CD14-positive monocyte (primary cell): ENCODE data around the gene ABCG1. TPM values are rescaled to one million over a fixed set of nuclear protein-coding genes. Genes with fewer than 3 reads are reported as not detected.
A peak's percentile ranks its signal among the peaks of the same experiment; 100 is the strongest.

ENCODE experiments used
- DNase-seq, 3 donors: peaks; one replicate each; pipeline ENCODE4 v3.0.0-alpha.2; 2011 to 2022
- H2AFZ ChIP-seq: 2 replicates; pipeline ENCODE4 v1.6.0; 2012; ENCODE audit warnings: mild to moderate bottlenecking, low read depth, low read length, inconsistent platforms; ENCODE audit not compliant: insufficient read depth, poor library complexity, severe bottlenecking
- H3K27ac ChIP-seq, 2 donors: 1 replicate in 1 of 2; 2 replicates in 1 of 2; pipeline ENCODE4 v1.5.1; 2012 to 2013; ENCODE audit warnings: low read length in 2 of 2, control low read depth in 1 of 2, inconsistent platforms in 1 of 2, low read depth in 1 of 2, mild to moderate bottlenecking in 1 of 2
- H3K27me3 ChIP-seq, 2 donors: one replicate each; pipeline versions ENCODE4 v1.6.0 to v1.6.1; 2011 to 2013; ENCODE audit warnings: low read length in 2 of 2; ENCODE audit not compliant: control insufficient read depth in 2 of 2, insufficient read depth in 2 of 2
- H3K36me3 ChIP-seq, 2 donors: replicated peaks in 1 of 2; 1 replicate in 1 of 2; 2 replicates in 1 of 2; pipeline versions ENCODE4 v1.5.1 to v1.6.1; 2012 to 2013; ENCODE audit warnings: low read length in 2 of 2, control low read depth in 1 of 2, inconsistent platforms in 1 of 2, mild to moderate bottlenecking in 1 of 2; ENCODE audit not compliant: insufficient read depth in 2 of 2, control insufficient read depth in 1 of 2
- H3K4me1 ChIP-seq, 2 donors: 1 replicate in 1 of 2; 2 replicates in 1 of 2; pipeline versions ENCODE4 v1.5.1 to v1.6.1; 2012 to 2013; ENCODE audit warnings: low read length in 2 of 2, control low read depth in 1 of 2, inconsistent platforms in 1 of 2, mild to moderate bottlenecking in 1 of 2, moderate library complexity in 1 of 2; ENCODE audit not compliant: insufficient read depth in 2 of 2, control insufficient read depth in 1 of 2
- H3K4me2 ChIP-seq: replicated peaks from 2 replicates; pipeline ENCODE3; 2012; ENCODE audit warnings: low read length, moderate library complexity, mild to moderate bottlenecking; ENCODE audit not compliant: poor library complexity, severe bottlenecking; ENCODE audit errors: extremely low read depth
- H3K4me3 ChIP-seq, 3 experiments: fragments of 200-600 bp in 1 of 3; sonication (generic) in 1 of 3; replicated peaks in 1 of 3; 1 replicate in 2 of 3; 2 replicates in 1 of 3; pipeline ENCODE4 v1.5.1; 2011 to 2013; ENCODE audit warnings: low read length in 3 of 3, mild to moderate bottlenecking in 3 of 3, control low read depth in 2 of 3, low read depth in 2 of 3, inconsistent platforms in 1 of 3, moderate library complexity in 1 of 3
- H3K79me2 ChIP-seq: 2 replicates; pipeline ENCODE4 v1.6.0; 2012; ENCODE audit warnings: mild to moderate bottlenecking, control low read depth, inconsistent platforms, low read length, moderate library complexity; ENCODE audit not compliant: insufficient read depth
- H3K9ac ChIP-seq: 2 replicates; pipeline ENCODE4 v1.6.0; 2017; ENCODE audit warnings: low read length, mild to moderate bottlenecking; ENCODE audit not compliant: insufficient read depth, poor library complexity, severe bottlenecking
- H3K9me3 ChIP-seq, 2 donors: replicated peaks in 1 of 2; 1 replicate in 1 of 2; 2 replicates in 1 of 2; pipeline versions ENCODE4 v1.5.1 to v1.6.1; 2012 to 2013; ENCODE audit warnings: low read length in 2 of 2, control low read depth in 1 of 2; ENCODE audit not compliant: control insufficient read depth in 1 of 2, insufficient read depth in 1 of 2
- H4K20me1 ChIP-seq: 2 replicates; pipeline ENCODE4 v1.6.0; 2012; ENCODE audit warnings: mild to moderate bottlenecking, low read length, control low read depth, moderate library complexity; ENCODE audit not compliant: insufficient read depth
- H3K27ac Mint-ChIP-seq, 7 donors: one replicate each; pipeline ENCODE4 v1.8.0; 2020; ENCODE audit warnings: mild to moderate bottlenecking in 7 of 7, mixed read lengths in 7 of 7, moderate library complexity in 6 of 7, inconsistent platforms in 2 of 7
- H3K27me3 Mint-ChIP-seq, 3 donors: one replicate each; pipeline ENCODE4 v1.8.0; 2021 to 2022; ENCODE audit warnings: low read depth in 3 of 3, mild to moderate bottlenecking in 3 of 3, mixed read lengths in 3 of 3, moderate library complexity in 3 of 3, inconsistent platforms in 1 of 3
- H3K36me3 Mint-ChIP-seq, 2 donors: one replicate each; pipeline ENCODE4 v1.8.0; 2020; ENCODE audit warnings: mixed read lengths in 2 of 2, inconsistent platforms in 1 of 2, mild to moderate bottlenecking in 1 of 2
- H3K4me1 Mint-ChIP-seq: one replicate; pipeline ENCODE4 v1.8.0; 2020; ENCODE audit warnings: mild to moderate bottlenecking, mixed read lengths
- H3K4me3 Mint-ChIP-seq, 2 donors: one replicate each; pipeline ENCODE4 v1.8.0; 2020; ENCODE audit warnings: mild to moderate bottlenecking in 2 of 2, mixed read lengths in 2 of 2, moderate library complexity in 1 of 2
- H3K9me3 Mint-ChIP-seq, 7 donors: one replicate each; pipeline ENCODE4 v1.8.0; 2020 to 2022; ENCODE audit warnings: mixed read lengths in 7 of 7, mild to moderate bottlenecking in 6 of 7, moderate library complexity in 6 of 7, inconsistent platforms in 2 of 7
- WGBS: methylation state at CpG from one replicate; pipeline ENCODE4 v1.1.5; 2013; ENCODE audit warnings: missing lambda C conversion rate; ENCODE audit not compliant: insufficient coverage; 5-methylcytosine and 5-hydroxymethylcytosine counted together
- intact Hi-C, 2 donors: fragments of 100-400 bp; cut with micrococcal nuclease; formaldehyde crosslinking; loops; one replicate each; pipeline versions ENCODE4 v1.15.0 to v1.15.1; 2023
- polyA plus RNA-seq, 3 donors: library from polyadenylated mRNA; depleted of rRNA in 1 of 3; unstranded in 2 of 3; stranded (reverse) in 1 of 3; fragments of 300-500 nt in 2 of 3; fragments of >200 nt in 1 of 3; fragmentation: Illumina TruSeq in 2 of 3; gene quantifications; 1 replicate in 2 of 3; 2 replicates in 1 of 3; pipeline ENCODE4 v1.2.3, GENCODE V29; 2012 to 2021
- TF ChIP-seq, protein P1 (sequence below): fragments of 200-600 bp; IDR thresholded peaks from one replicate; pipeline ENCODE4 v1.8.0; 2022; ENCODE audit warnings: antibody characterized with exemption, mild to moderate bottlenecking

The ABCG1 gene
- polyA plus RNA-seq, 3 donors: 3.0 to 5.2 (median 3.5) TPM

DNA sequence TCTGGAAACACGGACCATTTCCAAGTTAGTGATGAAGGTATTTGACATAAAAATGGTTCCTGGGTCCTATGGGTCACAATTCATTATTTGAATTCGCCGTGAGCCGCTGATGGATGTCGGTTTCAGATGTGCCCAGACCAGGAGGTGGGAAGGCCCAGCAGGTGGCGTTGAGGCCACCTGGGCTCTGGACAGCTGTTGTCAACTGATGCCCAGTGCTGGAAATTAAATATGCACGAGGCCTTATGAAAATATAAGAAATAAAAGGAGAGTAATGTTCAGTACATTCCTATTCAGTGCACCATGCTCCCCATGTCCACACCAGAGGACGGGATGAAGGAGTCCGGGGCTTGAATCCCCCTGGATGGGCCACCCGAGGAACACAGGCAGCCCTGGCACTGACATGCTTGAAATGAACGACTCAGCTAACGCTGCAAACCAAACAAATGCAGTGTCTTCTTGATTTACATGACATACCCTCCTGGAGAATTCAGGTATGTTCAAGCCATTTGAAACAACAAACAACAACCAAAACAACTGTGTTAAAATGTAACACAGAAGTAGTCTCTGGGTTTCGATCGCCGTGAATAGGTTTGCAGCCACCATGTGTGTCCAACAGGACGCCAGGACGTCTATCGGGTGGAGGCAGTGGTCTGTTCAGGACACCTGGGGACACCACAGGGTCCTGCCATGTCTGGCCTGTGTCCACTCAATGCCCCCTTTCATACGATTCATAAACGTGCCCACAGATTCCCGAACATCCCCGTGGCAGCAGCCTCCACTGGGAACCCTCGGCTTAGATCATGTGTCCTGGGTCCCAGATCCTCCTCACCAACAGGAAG is 90.2 kb downstream of the ABCG1 start:
- Mint-ChIP-seq H3K27ac (no peak overlapping the region), H3K9me3 (no peaks in the 10 kb centered on the region), H3K4me1 (peaks cover 31% of the 10 kb centered on the region), H3K4me3 (peak overlapping the region in 1 of 2 donors; percentile 59), H3K27me3 (peaks cover 7 to 11% (median 8%) of the 10 kb centered on the region in 3 donors), H3K36me3 (no peaks in the 10 kb centered on the region)
- Histone ChIP-seq H3K27me3 (no peaks in the 10 kb centered on the region), H3K36me3 (no peaks in the 10 kb centered on the region), H3K4me2 (peak overlapping the region; percentile 44), H2AFZ (peak overlapping the region; percentile 33), H3K4me1 (peaks cover 24 to 28% of the 10 kb centered on the region in 2 donors), H3K9ac (no peak overlapping the region), H3K79me2 (no peaks in the 10 kb centered on the region), H3K4me3 (no peak overlapping the region), H4K20me1 (no peaks in the 10 kb centered on the region), H3K27ac (no peak overlapping the region), H3K9me3 (no peaks in the 10 kb centered on the region)
- intact Hi-C loops: loop anchor here in 1 of 2 donors (5.0 to 10.0 kb wide), 2 partner anchors 162 to 216 kb away; no protein-coding TSS in a partner anchor
- TF ChIP-seq, protein P1, sequence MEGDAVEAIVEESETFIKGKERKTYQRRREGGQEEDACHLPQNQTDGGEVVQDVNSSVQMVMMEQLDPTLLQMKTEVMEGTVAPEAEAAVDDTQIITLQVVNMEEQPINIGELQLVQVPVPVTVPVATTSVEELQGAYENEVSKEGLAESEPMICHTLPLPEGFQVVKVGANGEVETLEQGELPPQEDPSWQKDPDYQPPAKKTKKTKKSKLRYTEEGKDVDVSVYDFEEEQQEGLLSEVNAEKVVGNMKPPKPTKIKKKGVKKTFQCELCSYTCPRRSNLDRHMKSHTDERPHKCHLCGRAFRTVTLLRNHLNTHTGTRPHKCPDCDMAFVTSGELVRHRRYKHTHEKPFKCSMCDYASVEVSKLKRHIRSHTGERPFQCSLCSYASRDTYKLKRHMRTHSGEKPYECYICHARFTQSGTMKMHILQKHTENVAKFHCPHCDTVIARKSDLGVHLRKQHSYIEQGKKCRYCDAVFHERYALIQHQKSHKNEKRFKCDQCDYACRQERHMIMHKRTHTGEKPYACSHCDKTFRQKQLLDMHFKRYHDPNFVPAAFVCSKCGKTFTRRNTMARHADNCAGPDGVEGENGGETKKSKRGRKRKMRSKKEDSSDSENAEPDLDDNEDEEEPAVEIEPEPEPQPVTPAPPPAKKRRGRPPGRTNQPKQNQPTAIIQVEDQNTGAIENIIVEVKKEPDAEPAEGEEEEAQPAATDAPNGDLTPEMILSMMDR: no peak
- no peak for DNase-seq
- 71% methylated on average over 16 of the region's 23 CpGs for WGBS

DNA sequence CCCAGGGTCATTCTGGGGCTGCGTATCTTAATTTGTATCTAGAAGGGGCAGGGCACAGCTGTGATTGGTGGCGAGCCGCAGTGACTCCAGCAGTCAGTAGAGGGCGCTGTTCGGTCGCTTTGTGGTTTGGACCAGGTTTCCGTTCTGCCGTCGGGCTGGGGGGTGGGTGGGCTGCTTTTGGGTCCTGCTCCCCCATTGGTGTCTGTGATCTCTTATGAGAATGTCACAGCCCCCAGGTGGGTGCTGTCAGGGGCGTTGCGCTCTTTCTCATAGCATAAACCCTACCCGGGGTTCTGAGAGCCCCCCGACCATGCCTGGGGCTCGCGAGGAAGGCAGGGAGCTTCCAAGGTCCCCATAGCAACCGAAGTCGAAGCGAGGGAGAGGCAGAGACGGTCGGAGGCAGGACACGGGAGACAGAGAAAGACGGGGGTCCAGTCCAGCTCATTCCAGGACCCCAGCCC is 90.8 kb downstream of the ABCG1 start:
- intact Hi-C loops: loop anchor here in 1 of 2 donors (5.0 to 10.0 kb wide), 2 partner anchors 162 to 215 kb away; no protein-coding TSS in a partner anchor
- no peak overlapping the region for H3K27ac Mint-ChIP-seq

More for the DNA sequence above, 90.8 kb downstream of the ABCG1 start:
- Mint-ChIP-seq H3K4me3 (no peak overlapping the region), H3K36me3 (no peaks in the 10 kb centered on the region), H3K9me3 (no peaks in the 10 kb centered on the region), H3K27me3 (peaks cover 6 to 11% (median 8%) of the 10 kb centered on the region in 3 donors), H3K4me1 (peaks cover 31% of the 10 kb centered on the region)
- Histone ChIP-seq H3K4me2 (peak overlapping the region; percentile 14), H2AFZ (peak overlapping the region; percentile 33), H4K20me1 (no peaks in the 10 kb centered on the region), H3K4me3 (no peak overlapping the region), H3K27me3 (no peaks in the 10 kb centered on the region), H3K36me3 (no peaks in the 10 kb centered on the region), H3K9ac (no peak overlapping the region), H3K79me2 (no peaks in the 10 kb centered on the region), H3K4me1 (peaks cover 24 to 28% of the 10 kb centered on the region in 2 donors), H3K27ac (no peak overlapping the region), H3K9me3 (no peaks in the 10 kb centered on the region)
- TF ChIP-seq, protein P1: peak; percentile 88
- 1% methylated on average over 22 of the region's 22 CpGs for WGBS
- DNase-seq: peak; percentile 38 to 60 (median 59)
